Mononuclear cell (primary cell): Measurements from ENCODE around the gene PIP5K1B. TPM values are rescaled to one million over a fixed set of nuclear protein-coding genes. Genes with fewer than 3 reads are reported as not detected.

Experiments
- H3K27me3 ChIP-seq: 2 replicates; pipeline ENCODE4 v1.6.0; 2011; ENCODE audit warnings: low read length, control low read depth; ENCODE audit not compliant: insufficient read depth
- H3K4me1 ChIP-seq: 2 replicates; pipeline ENCODE4 v1.5.1; 2011; ENCODE audit warnings: mild to moderate bottlenecking, low read length, control low read depth; ENCODE audit not compliant: insufficient read depth
- H3K4me3 ChIP-seq: 2 replicates; pipeline ENCODE4 v1.5.1; 2011; ENCODE audit warnings: mild to moderate bottlenecking, low read length, moderate library complexity
- H3K9me3 ChIP-seq: 2 replicates; pipeline ENCODE4 v1.5.1; 2011; ENCODE audit warnings: low read depth, mild to moderate bottlenecking, control low read depth, low read length
- total RNA-seq: library from RNA; depleted of rRNA; stranded (reverse); fragments of >200 nt; gene quantifications from one replicate; pipeline ENCODE4 v1.2.3, GENCODE V29; 2012

Gene PIP5K1B
- total RNA-seq, 1 donor = 1.5 TPM

- Histone ChIP-seq H3K27me3 (no peaks in the 10 kb centered on the region), H3K4me3 (no peak overlapping the region), H3K9me3 (no peaks in the 10 kb centered on the region), H3K4me1 (peaks cover 1% of the 10 kb centered on the region)
Observed at GRCh38 chr9:68925175-68925574, 220.1 kb downstream of the PIP5K1B start.

DNA sequence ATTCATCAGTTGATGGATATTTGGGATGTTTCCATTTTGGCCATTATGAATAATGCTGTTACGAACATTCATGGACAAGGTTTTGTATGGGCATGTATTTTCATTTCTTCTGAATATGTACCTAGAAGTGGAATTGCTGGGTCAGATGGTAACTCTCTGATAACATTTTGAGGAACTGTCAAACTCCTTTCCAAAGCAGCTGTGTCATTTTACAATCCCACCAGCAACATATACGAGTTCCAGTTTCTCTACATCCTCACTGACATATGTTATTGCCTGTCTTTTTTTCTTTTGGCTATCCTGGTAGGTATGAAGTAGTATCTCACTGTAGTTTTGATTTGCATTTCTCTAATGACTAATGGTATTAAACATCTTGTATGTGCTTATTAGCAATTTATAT lies 222.1 kb downstream of the PIP5K1B start:
- H3K4me3 ChIP-seq = no peak overlapping the region
- no peaks in the 10 kb centered on the region for H3K9me3 ChIP-seq
- H3K27me3 ChIP-seq = no peaks in the 10 kb centered on the region
- no peaks in the 10 kb centered on the region for H3K4me1 ChIP-seq

GRCh38 chr9:68931821-68932220 lies 226.8 kb downstream of the PIP5K1B start:
- no peaks in the 10 kb centered on the region for H3K27me3 ChIP-seq
- H3K4me3 ChIP-seq = no peak overlapping the region
- peaks cover 15% of the 10 kb centered on the region for H3K4me1 ChIP-seq
- no peaks in the 10 kb centered on the region for H3K9me3 ChIP-seq

DNA sequence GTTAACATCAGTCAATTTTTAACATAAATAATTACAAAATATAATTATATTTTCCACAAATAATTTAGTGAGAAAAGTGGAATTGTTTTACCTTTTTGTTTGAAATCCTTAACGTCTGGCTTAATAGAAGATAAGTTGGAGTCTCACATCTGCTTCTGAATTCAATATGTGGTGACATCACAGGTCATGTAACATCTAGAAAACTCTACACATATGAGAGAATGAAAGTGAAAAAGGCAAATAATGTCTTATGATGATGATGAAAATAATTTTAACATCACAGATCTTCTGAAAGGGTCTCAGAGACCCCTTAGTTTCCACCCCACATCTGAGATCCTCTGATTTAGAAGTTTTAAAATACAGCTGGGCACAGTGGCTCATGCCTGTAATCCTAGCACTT lies 227.4 kb downstream of the PIP5K1B start:
- Histone ChIP-seq H3K4me1 (peaks cover 15% of the 10 kb centered on the region), H3K9me3 (no peaks in the 10 kb centered on the region), H3K27me3 (no peaks in the 10 kb centered on the region), H3K4me3 (no peak overlapping the region)

- Histone ChIP-seq H3K4me1 (peaks cover 15% of the 10 kb centered on the region), H3K9me3 (no peaks in the 10 kb centered on the region), H3K4me3 (no peak overlapping the region), H3K27me3 (no peaks in the 10 kb centered on the region)
Observed at GRCh38 chr9:68933434-68934328, 228.6 kb downstream of the PIP5K1B start.

DNA sequence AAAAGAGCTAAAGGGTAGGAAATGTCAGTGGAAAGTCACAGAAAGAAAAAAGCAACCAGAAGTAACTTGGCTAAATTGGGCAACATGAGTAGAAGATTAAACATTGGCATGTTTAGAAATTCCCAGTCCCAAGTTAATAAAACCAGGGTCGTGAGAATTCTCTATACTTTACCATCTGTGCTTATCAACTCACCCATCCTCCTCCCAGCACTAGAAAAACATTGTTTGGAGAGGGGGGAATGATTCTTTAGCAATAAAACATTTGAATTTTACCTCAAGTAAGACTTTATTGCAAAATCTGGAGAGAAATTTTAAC lies 229.2 kb downstream of the PIP5K1B start:
- Histone ChIP-seq H3K9me3 (no peaks in the 10 kb centered on the region), H3K27me3 (no peaks in the 10 kb centered on the region), H3K4me3 (no peak overlapping the region), H3K4me1 (peaks cover 15% of the 10 kb centered on the region)

DNA sequence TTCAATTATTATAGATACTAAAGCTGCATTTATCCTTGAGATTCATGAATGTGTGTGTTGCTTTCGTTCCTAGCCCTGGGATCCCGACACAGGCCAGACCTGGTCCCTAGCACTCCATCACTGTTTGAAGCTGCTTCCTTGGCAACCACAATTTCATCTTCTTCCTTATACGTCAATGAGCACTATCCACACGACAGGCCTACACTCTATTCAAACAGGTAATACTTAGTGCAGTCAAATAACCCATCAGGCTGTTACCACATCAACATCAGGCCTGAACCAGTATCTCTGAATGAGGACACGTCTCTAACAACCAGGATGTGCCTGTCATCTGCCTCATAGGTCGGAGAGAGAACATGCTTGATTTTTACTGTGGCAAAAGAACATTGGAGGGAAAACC lies 235.5 kb downstream of the PIP5K1B start:
- H3K9me3 ChIP-seq = no peaks in the 10 kb centered on the region
- H3K4me1 ChIP-seq = no peaks in the 10 kb centered on the region
- no peak overlapping the region for H3K4me3 ChIP-seq
- H3K27me3 ChIP-seq = no peaks in the 10 kb centered on the region

DNA sequence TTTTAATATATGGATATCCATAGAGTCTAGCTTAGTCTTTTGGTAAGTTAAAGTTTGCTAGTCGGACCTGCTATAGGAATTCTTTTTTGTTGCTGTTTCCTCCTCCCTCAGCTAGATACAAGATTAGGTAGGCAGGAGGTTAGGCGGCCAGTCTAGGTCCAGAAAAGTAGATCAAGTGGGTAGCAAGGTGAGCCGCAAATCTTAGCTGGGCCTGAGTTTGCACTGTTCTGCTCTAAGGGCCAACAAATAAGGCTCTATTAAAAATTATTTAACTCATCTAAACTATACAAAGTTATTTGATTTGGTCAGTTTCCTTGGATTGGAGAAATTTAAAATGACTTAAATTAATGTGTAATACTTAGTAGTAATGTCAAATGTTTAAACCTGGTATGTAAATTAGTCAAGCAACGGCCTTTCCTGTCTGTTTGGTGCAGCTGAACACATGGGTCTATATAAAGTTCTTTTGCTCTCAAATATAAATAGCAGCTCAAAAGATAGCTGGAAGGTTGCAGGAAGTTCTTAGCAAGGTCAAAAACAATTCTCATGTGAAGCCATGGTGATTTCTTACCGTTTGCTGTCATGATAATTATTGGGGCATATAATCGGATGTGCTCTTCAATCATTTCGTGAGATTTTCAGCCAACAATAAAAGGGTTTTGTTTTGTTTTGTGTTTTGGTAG lies 236.9 kb downstream of the PIP5K1B start:
- Histone ChIP-seq H3K9me3 (no peaks in the 10 kb centered on the region), H3K27me3 (no peaks in the 10 kb centered on the region), H3K4me1 (no peaks in the 10 kb centered on the region), H3K4me3 (no peak overlapping the region)

DNA sequence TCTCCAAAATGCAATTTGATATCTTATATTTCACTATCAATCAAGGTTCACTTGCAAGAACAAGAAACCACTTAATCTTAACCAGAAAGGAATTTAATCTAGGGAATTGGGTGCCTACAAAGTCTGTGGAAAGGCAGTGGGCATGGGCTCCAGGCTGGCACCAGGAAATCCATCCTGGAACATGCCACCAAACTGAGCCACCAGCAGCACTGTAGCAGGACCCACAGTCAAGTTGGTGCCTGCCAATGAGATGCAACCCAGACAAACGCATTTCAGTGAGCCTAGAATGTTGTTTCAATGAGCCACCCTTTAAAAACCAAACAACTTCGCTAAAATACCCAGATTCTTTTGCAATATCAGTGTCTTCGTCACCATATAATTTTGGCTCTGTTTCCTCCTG lies 237.8 kb downstream of the PIP5K1B start:
- H3K4me3 ChIP-seq = no peak overlapping the region
- H3K27me3 ChIP-seq = no peaks in the 10 kb centered on the region
- no peaks in the 10 kb centered on the region for H3K4me1 ChIP-seq
- H3K9me3 ChIP-seq = no peaks in the 10 kb centered on the region

- H3K9me3 ChIP-seq = no peaks in the 10 kb centered on the region
- H3K27me3 ChIP-seq = no peaks in the 10 kb centered on the region
- no peak overlapping the region for H3K4me3 ChIP-seq
- peaks cover 8% of the 10 kb centered on the region for H3K4me1 ChIP-seq
Observed at GRCh38 chr9:68947015-68947414, 242.0 kb downstream of the PIP5K1B start.

- H3K4me3 ChIP-seq = no peak overlapping the region
- H3K9me3 ChIP-seq = no peaks in the 10 kb centered on the region
- H3K4me1 ChIP-seq = peaks cover 18% of the 10 kb centered on the region
- no peaks in the 10 kb centered on the region for H3K27me3 ChIP-seq
Observed at GRCh38 chr9:68947842-68948569, 243.0 kb downstream of the PIP5K1B start.

DNA sequence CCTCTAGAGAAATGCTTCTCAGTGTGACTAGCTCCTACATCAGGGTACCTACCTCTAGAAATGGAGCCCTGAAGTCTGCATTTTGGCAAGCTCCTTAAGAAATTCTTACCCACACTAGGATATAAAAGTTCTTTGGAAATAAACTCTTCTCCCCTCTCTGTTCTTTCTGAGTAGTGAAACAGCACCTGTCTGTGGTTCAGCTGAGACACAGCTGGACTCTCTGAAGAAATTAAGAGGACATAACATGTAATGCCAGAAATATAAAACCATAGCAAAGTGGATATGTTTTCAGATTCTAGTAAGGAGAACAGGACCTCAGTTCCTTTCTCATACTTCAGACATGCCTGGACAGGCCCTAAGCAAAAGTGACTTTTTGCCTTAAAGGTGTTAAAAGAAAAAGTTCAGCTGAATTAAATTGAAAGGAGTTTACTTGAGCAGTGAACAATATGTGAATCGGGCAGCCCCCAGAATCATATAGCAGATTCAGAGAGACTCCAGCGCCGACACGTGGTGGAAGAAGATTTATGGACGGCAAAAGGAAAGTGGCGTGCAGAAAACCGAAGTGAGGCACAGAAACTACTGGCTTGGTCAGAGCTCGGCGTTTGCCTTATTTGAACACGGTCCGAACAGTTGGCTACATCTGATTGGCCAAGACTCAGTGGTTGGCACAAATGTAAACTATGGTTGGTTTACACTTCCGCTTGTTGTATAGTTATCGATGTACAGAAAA lies 244.4 kb downstream of the PIP5K1B start:
- Histone ChIP-seq H3K9me3 (no peaks in the 10 kb centered on the region), H3K4me1 (peaks cover 19% of the 10 kb centered on the region), H3K27me3 (no peaks in the 10 kb centered on the region), H3K4me3 (no peak overlapping the region)

GRCh38 chr9:68950188-68950587 lies 245.1 kb downstream of the PIP5K1B start:
- no peaks in the 10 kb centered on the region for H3K9me3 ChIP-seq
- no peak overlapping the region for H3K4me3 ChIP-seq
- H3K27me3 ChIP-seq = no peaks in the 10 kb centered on the region
- H3K4me1 ChIP-seq = peaks cover 21% of the 10 kb centered on the region

- Histone ChIP-seq H3K4me3 (no peak overlapping the region), H3K27me3 (no peaks in the 10 kb centered on the region), H3K4me1 (peaks cover 24% of the 10 kb centered on the region), H3K9me3 (no peaks in the 10 kb centered on the region)
Observed at GRCh38 chr9:68950689-68951088, 245.6 kb downstream of the PIP5K1B start.
